Measurements from ENCODE around the gene PURA.

Gene PURA

DNA sequence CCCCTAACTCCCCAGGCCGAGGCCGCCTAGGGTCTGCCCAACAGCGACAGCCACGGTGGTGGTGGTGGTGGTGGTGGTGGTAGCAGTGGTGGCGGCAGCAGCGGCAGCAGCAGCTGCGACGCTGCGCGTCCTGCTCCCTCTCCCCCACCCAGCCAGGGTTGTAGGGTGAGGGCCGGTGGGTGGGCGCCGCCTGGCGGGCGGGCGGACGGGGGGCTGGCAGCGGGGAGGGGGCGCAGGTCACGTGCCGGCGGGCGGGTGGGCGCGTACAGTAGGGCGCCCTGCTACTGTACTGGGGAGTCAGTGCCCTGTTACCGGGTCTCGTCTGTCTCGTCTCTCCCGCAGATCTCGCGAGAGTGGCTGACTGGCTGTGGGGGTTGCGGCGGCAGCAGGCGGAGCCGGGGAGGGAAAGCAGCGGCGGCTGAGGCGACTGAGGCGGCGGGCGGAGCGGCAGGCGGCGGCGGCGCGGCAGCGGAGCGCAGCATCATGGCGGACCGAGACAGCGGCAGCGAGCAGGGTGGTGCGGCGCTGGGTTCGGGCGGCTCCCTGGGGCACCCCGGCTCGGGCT lies at the start of gene PURA:
Gene PURA (plus strand): TSS at position 411 of the 565 bp plus-strand sequence. CDS start 73 bp downstream, at position 484.
- peak; percentile 97 for DNase-seq

GRCh38 chr5:140072812-140073211 lies 41.1 kb upstream of the PURA start:
- no peak for DNase-seq

GRCh38 chr5:140073296-140073695 lies 40.6 kb upstream of the PURA start:
- no peak for DNase-seq

DNA sequence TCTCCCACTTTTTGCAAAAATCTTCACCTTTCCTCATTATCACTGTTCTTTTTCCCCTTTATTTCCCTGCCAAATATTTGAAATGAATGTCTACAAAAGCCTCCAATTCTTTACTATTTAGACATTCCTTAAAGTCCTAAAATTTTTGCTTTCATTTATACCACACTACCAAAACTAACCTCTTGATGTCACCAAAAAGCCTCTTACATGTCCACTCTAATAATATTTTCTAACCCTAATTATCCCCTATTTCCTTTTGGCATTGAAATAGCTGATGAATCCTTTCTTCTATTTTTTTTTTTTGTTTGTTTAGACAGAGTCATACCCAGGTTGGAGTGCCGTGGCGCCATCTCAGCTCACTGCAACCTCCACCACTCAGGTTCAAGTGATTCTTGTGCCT lies 38.5 kb upstream of the PURA start:
- DNase-seq = no peak

DNA sequence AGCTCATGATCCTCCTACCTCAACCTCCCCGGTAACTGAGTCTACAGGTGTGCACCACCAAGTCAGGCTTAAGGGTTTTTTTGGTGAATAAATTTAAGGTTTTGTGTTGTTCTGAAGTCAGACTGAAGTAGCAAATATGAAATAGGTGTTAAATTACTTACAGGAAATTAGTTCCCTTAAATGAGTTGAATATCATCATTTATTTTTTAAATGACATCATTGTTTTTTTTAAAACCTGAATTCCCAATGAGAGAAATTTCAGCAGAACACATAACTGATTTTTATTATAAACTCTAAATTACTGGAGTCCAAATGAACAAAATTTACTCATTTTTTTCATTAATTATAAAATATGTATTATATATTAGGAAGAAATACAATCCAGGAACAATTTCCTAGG lies 37.8 kb upstream of the PURA start:
- no peak for DNase-seq

- no peak for DNase-seq
Measured at GRCh38 chr5:140076788-140077187, 37.1 kb upstream of the PURA start.

DNA sequence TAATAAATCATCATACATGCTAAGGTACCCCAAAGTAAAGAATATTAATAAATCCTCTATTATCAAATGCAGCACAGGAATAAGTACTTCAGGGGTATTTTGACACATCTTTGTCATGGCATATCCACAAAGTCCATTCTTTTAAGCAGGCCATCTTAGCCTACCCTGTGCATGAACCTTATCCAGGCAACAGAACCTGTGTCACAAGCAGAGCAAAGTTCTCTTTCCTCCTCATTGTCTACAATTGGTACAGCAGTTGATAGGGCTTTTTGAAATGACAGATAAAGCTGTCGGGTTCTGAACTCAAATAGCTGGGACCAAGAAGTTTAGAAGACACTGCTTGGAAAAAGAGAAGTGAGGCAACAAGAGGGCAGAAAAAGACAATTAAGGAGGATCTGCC lies 30.8 kb upstream of the PURA start:
- DNase-seq = no peak

- DNase-seq = no peak
Measured at GRCh38 chr5:140083650-140084049, 30.3 kb upstream of the PURA start.

DNA sequence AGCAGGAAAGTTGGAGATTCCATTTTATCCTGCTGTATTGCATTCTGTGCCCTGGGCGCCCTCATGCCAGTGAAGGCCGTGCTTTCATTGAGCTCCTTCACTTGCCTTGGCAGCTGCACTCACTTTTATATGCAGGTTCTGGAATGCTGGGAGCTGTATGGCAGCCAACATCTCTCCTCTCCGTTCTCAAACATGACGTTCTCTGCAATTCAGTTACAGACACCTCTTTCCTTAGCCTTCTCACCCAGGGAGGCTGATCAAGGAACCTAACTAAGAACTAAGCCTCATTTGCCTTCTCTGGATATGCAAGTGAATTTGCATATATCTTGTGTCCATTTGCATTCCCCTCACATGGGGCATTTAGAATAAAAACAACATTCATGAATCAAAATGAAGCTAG lies 29.4 kb upstream of the PURA start:
- DNase-seq = peak; percentile 16

- no peak for DNase-seq
Measured at GRCh38 chr5:140090251-140090650, 23.7 kb upstream of the PURA start.

- DNase-seq = no peak
Measured at GRCh38 chr5:140093179-140093578, 20.7 kb upstream of the PURA start.

DNA sequence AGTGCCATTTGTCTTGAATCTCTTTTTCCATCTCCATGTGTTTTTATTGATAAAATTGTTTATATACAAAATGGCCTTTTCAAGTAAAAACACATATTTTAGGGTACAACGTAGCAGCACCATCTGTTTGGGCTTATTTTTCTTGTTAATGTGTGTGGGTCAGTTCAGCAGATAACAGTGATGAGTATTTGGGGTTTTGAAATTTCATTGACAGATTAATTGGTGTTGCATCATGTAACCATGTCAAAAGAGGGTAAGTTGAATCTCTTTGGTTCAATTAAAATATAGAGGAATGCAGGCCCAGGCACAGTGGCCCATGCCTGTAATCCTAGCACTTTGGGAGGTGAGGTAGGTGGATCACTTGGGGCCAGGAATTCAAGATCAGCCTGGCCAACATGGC lies 20.0 kb upstream of the PURA start:
- DNase-seq = no peak

DNA sequence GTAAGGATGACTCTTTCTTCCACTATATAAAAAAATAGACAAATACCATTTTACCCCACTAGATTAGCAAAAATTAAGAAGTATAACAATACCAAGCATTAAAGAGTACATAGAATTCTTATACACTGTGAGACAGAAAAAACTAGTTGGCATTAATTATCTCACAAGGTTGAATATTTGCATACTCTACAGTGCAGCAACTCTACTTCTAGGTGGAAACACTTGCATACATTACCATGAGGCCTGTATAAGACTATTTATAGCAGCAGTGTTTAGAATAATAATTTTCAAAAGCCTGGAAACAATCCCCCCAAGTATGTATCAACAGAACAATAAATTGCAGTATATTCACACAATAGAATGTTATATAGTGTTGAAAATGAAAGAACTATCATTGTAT lies 19.0 kb upstream of the PURA start:
- no peak for DNase-seq

- DNase-seq = no peak
Measured at GRCh38 chr5:140101179-140101578, 12.7 kb upstream of the PURA start.

DNA sequence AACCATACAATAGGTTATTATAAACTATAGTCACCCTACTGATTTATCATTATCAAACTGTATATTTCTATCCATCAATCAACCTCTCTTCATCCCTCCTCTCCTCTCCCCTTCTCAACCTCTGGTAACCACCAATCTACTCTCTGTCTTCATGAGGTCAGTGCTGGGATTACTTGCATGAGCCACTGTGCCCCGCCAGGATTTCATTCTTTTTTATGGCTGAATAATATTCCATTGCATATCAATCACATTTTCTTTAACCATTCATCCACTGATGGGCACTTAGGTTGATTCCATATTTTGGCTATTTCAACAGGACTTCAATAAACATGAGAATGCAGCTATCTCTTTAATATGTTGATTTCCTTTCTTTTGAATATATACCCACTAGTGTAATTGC lies 10.8 kb upstream of the PURA start:
- DNase-seq = no peak

GRCh38 chr5:140104100-140104499 lies 9.8 kb upstream of the PURA start:
- DNase-seq = no peak

- no peak for DNase-seq
Measured at GRCh38 chr5:140106101-140106500, 7.8 kb upstream of the PURA start.

GRCh38 chr5:140106805-140107311 lies 7.1 kb upstream of the PURA start:
- no peak for DNase-seq

GRCh38 chr5:140107312-140108092 lies 6.4 kb upstream of the PURA start:
- peak; percentile 95 for DNase-seq

DNA sequence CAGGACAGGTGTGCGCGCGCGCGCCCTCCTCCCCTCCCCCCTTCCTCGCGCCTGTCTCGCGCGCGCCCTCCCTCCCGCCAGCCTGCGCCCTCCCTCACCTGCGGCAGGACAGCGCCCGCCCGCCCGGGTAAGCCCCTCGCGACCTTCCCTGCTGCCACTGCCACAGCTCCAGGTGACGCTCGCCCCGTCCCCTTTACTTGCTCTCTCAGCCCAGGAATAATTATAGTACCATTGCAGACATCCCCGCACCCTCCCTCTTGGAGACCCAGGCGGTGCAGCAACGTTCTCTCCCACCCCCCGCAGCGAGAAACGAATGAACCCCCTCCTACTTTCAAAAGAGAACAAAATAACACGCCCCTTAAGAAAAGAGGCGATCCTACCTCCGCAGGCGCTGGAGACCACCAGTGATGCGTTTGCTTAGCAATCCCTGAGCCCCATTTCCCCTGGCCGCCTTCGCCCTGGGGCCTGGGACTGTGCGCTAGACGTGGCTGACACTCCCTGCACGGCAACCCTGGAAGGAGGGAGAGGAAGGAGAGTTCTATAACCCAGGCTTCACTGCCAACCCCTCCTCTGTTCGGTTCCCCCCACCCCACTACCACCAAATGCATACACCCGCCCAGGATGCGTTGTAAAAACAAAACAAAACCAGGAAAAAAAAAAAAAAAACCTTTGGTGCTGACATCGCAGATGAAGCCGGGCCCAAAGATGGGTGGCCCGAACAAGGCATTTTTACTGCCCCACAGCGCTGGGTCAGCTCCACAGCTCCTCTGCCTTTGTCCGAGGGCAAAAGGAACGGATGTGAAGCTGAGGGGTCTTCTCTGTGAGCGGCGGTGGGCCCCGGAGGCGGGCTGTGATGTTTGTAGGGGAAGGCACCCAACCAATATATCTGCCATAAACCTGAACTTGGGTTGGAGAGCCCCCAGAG lies 5.6 kb upstream of the PURA start:
- peak; percentile 20 for DNase-seq

DNA sequence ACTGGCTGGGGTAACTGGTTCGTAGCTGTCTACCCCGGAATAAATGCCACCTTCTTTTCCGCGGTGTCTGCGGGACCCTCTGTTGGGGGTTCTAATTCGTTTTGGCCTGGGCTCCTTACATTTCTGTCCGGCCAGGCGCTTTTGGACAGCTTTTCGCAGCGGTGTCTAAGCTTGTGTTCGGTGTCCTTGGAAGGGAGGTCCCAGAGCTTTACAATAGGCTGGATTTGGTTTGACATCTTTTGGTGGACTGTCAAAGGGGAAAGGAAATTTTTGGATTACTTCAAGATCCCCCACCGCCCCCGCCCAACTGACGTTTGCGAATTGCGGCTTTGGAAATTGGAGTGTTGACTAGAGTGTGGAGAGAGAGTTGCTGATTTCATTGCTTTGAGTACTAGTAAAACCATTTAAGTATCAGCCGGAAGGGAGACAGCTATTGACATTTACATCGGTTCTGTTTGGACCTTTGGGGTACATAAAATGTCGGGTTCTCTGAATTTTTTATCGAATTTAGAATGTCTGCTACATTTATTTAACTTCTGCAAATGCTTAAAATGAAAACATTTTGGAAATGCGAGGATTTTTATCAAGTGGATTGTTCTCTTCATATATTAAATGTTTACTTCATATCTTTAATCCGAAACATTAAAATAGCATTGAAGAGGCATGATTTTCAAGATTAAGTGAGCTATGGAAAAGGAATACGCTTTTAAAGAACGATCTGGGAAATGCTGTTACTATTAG lies 4.7 kb upstream of the PURA start:
- DNase-seq = peak; percentile 25

DNA sequence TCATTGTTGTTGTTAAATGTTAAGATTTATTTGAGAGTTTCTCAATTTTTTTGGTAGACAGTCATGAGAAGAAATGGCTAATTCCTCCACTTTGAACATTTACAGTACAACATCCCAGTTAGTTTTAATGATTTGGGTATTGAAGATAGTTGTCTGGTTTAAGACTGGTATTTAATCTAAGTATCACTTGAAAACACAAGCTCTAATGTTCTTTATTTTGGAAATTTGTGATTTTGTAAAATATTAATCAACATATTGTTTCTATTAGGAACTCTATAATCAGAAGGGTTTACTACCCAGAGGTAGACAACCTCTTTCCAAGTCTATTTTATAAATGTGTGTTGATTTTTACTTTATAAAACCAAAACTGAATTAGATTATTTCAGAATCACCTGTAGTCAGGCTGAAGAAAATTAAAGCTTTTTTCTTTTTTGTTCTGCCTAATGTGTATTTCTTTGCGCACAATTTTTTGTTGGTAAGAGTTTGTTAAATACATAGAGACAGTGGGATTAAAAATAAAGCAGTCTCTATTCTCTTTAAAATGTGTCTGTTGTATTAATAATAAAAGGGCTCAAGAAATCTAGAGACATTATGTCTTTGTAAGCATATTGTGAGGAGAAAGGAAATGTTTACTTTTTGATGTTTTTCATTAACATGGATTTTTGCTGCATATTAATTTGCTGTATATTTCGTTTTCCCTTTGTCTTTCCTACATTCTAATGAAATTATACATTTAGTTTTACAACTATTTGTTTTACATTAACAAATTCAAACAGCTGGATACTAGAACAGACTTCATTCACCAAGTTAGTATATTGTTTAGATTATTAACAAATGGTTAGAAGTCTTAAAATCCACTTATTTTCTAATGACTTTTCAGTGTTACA lies 3.9 kb upstream of the PURA start:
- DNase-seq = no peak

Measured in femur (tissue), 1 donor.